Colon (tissue), 2 donors: ENCODE measurements around the gene PEPD.

Experiments
- FAIRE-seq: peaks from 2 replicates; lab custom pipeline; 2012; peaks lifted over from hg19 to GRCh38; lab: Jason Lieb, UNC
- donor health status: control.
- donor health status: control.

The PEPD gene

GRCh38 chr19:33472691-33473652 is 48.6 kb downstream of the PEPD start:
- no peak for FAIRE-seq

GRCh38 chr19:33472226-33472625 is 49.4 kb downstream of the PEPD start:
- FAIRE-seq: no peak

DNA sequence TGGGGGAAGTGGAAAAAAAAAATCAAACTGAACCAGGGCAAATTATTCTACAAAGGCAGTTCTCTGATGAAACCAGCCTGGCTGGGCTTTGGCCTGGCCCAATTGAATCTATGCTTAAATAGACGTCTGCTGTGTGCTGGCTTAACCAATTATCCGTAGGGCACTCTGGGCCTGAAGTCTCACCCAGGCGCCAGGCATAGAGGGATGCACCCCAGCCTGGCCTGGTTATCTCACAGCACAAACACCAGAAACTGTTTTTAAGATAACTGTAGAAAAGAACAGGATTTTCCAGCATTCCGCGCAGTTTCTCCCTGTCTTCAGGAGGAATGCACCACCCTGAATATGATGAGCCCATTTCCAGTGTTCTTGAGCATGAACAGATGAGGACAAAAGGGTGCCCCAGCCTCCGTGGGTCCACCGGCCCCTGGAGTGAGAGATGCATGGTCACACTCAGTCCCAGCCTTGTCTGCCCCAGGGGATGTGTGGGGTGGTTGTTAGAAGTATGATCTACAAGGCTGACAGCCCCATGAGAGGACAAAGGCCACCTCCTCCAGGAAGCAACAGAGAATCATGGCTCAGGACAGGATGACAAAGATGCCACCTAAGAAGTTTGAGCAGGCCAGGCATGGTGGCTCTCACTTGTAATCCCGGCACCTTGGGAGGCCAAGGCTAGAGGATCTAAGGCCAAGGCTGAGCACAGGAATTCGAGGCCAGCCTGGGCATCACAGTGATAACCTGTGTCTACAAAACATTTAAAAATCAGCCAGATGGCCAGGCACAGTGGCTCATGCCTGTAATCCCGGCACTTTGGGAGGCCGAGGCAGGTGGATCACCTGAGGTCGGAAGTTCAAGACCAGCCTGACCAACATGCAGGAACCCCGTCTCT is 50.2 kb downstream of the PEPD start:
- FAIRE-seq: no peak

GRCh38 chr19:33470686-33471085 is 50.9 kb downstream of the PEPD start:
- FAIRE-seq: no peak

DNA sequence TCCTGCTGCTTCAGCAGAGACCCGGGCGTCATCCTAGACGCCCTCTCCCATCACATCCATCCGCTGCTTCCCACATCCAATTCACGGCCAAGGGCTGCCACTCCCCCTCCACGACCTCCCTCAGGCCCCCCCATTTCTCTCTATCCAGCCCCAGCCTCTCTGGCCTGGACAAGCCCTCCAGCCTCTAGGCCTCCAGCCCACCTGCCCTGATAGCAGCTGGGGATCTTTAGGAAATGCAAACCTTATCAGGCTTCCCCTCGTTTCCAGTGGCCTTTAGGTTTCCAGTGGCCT is 51.6 kb downstream of the PEPD start:
- no peak for FAIRE-seq

DNA sequence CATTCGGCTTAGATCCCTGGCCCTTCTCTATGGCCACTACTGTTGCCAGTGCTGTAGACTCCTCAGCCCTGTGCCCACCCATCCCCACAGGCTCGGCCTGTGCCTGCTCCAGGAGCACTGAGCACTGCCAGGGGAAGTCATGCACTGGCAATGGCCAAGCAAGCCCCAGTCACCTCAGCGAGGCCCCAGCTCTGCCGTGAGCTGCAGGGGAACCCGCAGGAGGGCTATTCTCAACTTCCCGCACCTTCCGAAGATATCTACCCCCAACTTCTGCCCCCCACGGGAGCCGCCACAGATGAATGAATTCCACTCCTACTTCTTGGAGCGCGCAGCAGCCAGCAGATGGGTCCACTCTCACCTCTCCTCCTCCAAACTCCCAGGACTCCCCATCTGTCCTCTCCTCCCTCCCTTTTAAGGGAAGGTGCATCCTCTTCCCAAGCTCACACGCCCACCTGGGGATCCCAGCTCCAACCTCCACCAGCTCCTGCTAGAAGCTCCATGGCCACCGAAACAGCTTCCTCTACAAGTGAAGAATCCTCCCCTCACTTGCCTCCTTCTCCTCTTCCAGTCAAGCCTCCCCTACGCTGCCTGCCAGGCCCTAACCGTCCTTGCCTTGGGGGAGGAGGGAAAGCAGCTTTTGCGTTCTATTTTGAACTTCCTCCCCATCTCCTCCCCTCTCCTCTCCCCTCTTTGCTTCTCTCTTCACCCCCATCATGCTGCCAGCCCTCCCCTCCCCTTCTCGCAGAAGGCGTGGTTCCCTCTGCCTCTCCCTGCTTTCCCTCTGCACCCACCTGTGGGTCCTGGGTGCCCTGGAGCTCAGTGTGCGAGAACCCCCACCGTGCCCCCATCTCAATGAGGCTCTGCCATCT is 52.2 kb downstream of the PEPD start:
- no peak for FAIRE-seq

- no peak for FAIRE-seq
Measured at GRCh38 chr19:33468361-33469170, 53.0 kb downstream of the PEPD start.

DNA sequence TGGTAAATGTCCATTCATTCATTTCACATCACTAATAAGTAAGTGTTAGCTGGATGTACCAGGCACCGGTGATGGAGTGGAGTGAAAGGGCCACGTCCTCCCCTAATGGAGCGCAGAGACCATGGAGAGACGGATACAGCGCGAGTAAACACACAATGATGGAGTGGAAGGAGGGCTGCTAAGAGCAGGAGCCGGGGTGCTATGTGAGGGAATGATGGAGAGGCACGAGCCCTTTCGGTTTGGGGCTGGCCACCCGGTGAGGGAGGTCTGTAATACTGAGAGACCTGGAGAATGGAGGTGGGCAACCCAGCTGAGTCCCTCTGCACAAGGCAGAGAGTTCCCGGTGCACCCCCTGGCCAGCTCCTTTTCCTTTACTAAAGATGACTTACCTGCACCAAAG is 53.7 kb downstream of the PEPD start:
- FAIRE-seq: no peak

DNA sequence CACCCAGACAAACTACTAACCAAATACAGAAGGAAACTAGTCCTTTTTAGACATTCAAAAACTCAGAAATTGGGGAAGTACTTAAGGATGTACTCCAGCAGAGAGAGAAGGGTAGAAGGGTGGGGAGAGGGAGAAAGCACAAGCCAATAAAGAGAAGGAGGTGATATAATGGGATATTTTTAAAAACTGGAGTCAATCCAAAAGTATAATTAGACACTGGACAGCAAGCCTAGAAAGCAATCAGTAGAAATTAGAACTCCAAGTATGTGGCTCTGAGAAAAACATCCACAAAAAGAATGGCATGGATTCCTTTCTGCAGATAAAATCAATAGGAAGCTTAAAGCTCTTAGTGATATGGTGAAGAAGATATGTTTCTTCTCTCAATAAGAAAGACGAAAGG is 55.8 kb downstream of the PEPD start:
- FAIRE-seq: no peak

DNA sequence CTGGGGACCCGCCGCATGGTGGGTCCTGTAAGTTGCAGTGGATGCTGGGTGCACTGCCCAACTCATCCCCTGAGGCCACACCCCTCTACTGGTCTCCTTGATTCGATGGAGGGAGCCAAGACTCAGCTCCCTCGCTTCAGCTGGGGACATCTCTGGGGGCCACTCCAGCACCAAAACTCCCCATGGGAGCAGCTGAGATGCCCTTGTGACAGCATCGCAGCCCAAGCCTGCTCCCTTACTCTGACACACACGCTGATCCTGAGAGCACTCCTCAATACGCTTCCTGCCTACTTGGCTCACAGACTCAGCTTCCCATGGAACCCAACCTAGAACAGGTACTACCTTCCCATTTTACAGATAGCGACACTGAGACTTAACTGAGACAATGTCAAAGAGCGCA is 56.2 kb downstream of the PEPD start:
- no peak for FAIRE-seq

GRCh38 chr19:33464733-33465115 is 56.9 kb downstream of the PEPD start:
- FAIRE-seq: no peak

DNA sequence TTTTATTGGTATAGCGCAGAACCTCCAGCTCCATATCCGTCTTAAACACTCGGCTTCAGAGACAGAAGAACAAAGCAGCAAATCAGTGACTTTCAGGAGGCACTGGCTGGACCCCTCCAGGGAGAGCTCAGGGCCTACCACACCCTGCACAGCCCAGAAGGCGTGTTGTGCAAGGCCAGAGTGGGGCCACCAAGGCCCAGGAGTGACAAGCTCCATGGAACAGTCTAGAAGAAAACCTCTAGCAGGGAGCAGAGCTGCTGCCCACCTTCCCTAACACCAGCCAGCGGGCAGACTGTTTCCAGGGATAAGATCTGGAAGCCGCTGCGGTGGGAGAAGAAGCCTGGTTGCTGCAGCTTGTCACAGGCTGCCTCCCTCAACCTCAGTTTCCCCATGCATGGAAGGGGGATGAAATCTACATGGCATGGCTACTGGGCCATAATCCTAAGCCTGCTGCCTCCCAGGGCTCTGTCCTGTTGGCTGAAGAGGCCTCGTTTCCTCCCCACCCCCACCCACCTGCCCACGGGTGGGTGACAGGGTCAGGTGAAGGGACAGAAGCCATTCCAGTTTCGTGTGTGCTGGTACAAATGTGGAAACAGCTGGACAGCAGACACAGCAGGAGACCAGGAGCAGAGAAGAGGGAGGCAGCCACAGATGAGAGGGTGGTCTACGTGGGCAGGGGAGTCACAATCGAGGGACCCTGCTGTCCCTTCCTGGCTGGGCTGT is 57.4 kb downstream of the PEPD start:
- FAIRE-seq: no peak

DNA sequence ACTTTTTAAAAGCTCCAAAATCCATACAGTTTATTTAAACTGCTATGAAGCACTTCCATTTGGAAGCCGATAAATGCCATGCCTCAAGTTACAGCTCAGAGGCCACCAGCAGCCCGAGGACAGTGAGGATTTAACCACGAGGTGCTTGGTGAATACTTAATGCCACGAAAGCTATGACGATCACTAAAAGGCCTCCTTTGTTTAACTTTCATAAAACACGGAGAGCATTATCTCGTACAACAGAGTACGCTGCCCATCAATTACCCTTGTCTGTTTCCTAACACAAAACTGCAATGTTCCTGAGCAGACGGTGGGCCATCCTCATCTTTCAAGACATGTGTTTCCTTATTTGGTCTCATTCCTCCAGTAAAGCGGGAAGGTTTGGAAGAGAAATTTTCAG is 58.4 kb downstream of the PEPD start:
- FAIRE-seq: no peak

GRCh38 chr19:33462112-33462791 is 59.3 kb downstream of the PEPD start:
- no peak for FAIRE-seq

GRCh38 chr19:33461256-33462111 is 60.1 kb downstream of the PEPD start:
- FAIRE-seq: no peak

DNA sequence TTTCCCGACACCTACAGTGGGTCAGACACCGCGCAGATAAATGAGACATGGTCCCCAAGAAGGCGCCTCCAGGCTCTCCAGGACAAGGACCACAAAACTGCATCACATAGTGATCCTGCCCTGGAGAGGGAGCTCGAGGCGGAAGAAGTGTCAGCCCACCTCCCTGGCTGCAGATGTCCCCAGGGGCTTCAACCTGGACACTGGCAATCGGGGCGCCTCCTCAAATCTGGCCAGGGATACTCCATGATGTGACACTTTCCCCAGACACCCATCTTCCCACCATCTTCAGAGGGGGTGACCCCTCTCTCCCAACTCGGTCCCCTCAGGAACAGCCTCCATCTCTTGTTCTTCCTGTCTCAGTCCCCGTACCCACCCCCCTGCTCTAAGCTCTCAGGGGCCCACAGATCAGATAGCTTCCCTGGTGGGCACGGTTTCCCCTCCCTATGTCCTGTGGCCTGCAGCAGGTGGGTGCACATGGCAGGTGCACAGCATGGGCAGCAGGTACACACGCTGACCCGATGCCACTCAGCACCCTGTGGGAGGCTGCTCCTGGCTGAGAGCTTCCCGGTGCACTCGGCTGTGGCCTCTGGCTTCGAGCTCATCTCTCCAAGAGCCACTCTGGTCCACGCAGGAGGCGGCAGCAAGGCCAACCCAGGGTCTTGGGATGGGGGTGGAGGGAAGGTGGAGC is 61.2 kb downstream of the PEPD start:
- no peak for FAIRE-seq

- FAIRE-seq: no peak
Measured at GRCh38 chr19:33459222-33460090, 62.1 kb downstream of the PEPD start.

DNA sequence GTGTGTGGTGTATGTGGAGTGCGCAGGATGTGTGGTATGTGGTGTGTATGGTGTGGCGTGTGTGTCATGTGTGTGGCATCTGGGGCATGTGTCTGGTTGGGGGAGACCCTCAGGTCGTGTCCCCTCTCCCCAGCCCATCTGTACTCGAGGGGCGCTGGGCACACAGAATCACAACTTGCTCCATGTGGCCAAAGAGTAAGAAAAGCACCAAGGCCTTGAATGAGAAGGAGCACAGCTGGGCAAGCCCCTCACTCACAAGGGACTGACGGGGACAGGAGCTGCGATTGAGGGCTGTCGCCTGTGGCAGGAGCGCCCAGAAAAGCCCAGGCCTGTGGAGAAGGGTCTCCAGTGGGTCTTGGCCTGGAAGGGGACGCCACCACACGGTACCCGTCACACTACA is 62.8 kb downstream of the PEPD start:
- no peak for FAIRE-seq
